OCI-LY1 (cell line): ENCODE results near the gene PTPRN2.

ENCODE experiments used
- H2AFZ ChIP-seq: fragments of 200-600 bp; sonication (generic), shearing (Covaris generic); 2 replicates; pipeline ENCODE4 v1.6.0; 2014; ENCODE audit warnings: antibody characterized with exemption, mild to moderate bottlenecking, low read length
- H3F3A ChIP-seq: fragments of 200-600 bp; sonication (generic), shearing (Covaris generic); 2 replicates; pipeline ENCODE4 v1.6.0; 2014; ENCODE audit warnings: mild to moderate bottlenecking, antibody characterized with exemption, low read length, moderate library complexity; ENCODE audit not compliant: insufficient read depth
- H3K27ac ChIP-seq: fragments of 200-600 bp; sonication (generic); 2 replicates; pipeline ENCODE4 v1.5.1; 2014; ENCODE audit warnings: low read length, mixed run types, mild to moderate bottlenecking, low read depth; ENCODE audit not compliant: poor library complexity, severe bottlenecking
- H3K27me3 ChIP-seq: fragments of 200-600 bp; sonication (generic); 2 replicates; pipeline ENCODE4 v1.6.0; 2014; ENCODE audit warnings: antibody characterized with exemption, mild to moderate bottlenecking, low read length, moderate library complexity; ENCODE audit not compliant: insufficient read depth
- H3K36me3 ChIP-seq: fragments of 200-600 bp; sonication (generic); 2 replicates; pipeline ENCODE4 v1.6.1; 2014; ENCODE audit warnings: mild to moderate bottlenecking, antibody characterized with exemption, low read length, moderate library complexity, mixed read lengths; ENCODE audit not compliant: insufficient read depth
- H3K4me1 ChIP-seq: fragments of 200-600 bp; sonication (generic); 2 replicates; pipeline ENCODE4 v1.5.1; 2014; ENCODE audit warnings: mild to moderate bottlenecking, low read length, moderate library complexity; ENCODE audit not compliant: insufficient read depth, severe bottlenecking
- H3K4me2 ChIP-seq: fragments of 200-600 bp; sonication (generic), shearing (Covaris generic); 2 replicates; pipeline ENCODE4 v1.6.1; 2014; ENCODE audit warnings: low read length
- H3K4me3 ChIP-seq: fragments of 200-600 bp; sonication (generic); 2 replicates; pipeline ENCODE4 v1.5.1; 2014; ENCODE audit warnings: low read length, low read depth, mild to moderate bottlenecking, mixed read lengths; ENCODE audit not compliant: poor library complexity, severe bottlenecking
- H3K79me2 ChIP-seq: fragments of 200-600 bp; shearing (Covaris generic); 2 replicates; pipeline ENCODE4 v1.6.1; 2016; ENCODE audit warnings: mixed run types, low read length, mixed read lengths; ENCODE audit not compliant: insufficient read depth
- H3K9ac ChIP-seq: fragments of 200-600 bp; sonication (generic), shearing (Covaris generic); 2 replicates; pipeline ENCODE4 v1.6.1; 2014; ENCODE audit warnings: mild to moderate bottlenecking, low read length, mixed read lengths
- H3K9me2 ChIP-seq: fragments of 200-600 bp; sonication (generic), shearing (Covaris generic); 2 replicates; pipeline ENCODE4 v1.6.1; 2014; ENCODE audit warnings: low read depth, mild to moderate bottlenecking, low read length, mixed read lengths
- H3K9me3 ChIP-seq: fragments of 200-600 bp; shearing (Covaris generic); 2 replicates; pipeline ENCODE4 v1.6.1; 2014; ENCODE audit warnings: low read length, mixed read lengths
- H4K20me1 ChIP-seq: fragments of 200-600 bp; sonication (generic), shearing (Covaris generic); 2 replicates; pipeline ENCODE4 v1.6.0; 2016; ENCODE audit warnings: mild to moderate bottlenecking, low read length; ENCODE audit not compliant: insufficient read depth
- EZH2 ChIP-seq: fragments of 200-600 bp; sonication (generic), shearing (Covaris generic); IDR thresholded peaks from 2 replicates; pipeline ENCODE4 v1.8.0; 2017; ENCODE audit warnings: borderline replicate concordance, mixed run types, mild to moderate bottlenecking, antibody characterized with exemption, low read length, moderate library complexity, mixed read lengths
- TF ChIP-seq, protein P1 (sequence below): fragments of 200-600 bp; sonication (generic), shearing (Covaris generic); IDR thresholded peaks from 2 replicates; pipeline ENCODE4 v1.5.1; 2017; ENCODE audit warnings: mild to moderate bottlenecking, antibody characterized with exemption, low read length, moderate library complexity, mixed read lengths

The PTPRN2 gene

DNA sequence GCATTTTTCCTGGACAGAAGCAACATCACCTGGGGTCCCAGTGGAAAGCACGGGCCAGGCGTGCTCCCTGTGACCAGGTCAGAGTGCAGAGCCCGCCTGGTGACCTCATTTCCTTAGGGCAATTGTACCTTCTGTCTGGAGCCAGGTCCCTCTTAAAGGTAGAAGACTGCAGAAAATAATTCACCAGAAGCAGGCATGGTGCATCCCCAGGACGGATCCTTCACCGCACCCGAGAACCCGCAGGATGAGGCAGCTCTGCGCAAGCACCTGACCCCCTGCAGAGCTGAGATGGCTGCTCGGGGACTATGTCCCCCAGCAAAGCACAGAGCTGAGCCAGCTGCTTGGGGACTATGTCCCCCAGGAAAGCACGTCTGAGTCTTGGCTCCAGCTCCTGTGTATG, 557.6 kb downstream of the PTPRN2 start:
- H3K9me3 ChIP-seq: no peaks in the 10 kb centered on the region
- H3K4me2 ChIP-seq: no peak overlapping the region
- H3F3A ChIP-seq: no peaks in the 10 kb centered on the region
- no peak for TF ChIP-seq EZH2
- TF ChIP-seq, protein P1, sequence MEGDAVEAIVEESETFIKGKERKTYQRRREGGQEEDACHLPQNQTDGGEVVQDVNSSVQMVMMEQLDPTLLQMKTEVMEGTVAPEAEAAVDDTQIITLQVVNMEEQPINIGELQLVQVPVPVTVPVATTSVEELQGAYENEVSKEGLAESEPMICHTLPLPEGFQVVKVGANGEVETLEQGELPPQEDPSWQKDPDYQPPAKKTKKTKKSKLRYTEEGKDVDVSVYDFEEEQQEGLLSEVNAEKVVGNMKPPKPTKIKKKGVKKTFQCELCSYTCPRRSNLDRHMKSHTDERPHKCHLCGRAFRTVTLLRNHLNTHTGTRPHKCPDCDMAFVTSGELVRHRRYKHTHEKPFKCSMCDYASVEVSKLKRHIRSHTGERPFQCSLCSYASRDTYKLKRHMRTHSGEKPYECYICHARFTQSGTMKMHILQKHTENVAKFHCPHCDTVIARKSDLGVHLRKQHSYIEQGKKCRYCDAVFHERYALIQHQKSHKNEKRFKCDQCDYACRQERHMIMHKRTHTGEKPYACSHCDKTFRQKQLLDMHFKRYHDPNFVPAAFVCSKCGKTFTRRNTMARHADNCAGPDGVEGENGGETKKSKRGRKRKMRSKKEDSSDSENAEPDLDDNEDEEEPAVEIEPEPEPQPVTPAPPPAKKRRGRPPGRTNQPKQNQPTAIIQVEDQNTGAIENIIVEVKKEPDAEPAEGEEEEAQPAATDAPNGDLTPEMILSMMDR: no peak
- no peaks in the 10 kb centered on the region for H3K9me2 ChIP-seq
- no peak overlapping the region for H3K27ac ChIP-seq
- no peaks in the 10 kb centered on the region for H3K79me2 ChIP-seq
- no peak overlapping the region for H3K9ac ChIP-seq
- no peaks in the 10 kb centered on the region for H3K36me3 ChIP-seq
- H3K4me3 ChIP-seq: no peak overlapping the region
- H3K4me1 ChIP-seq: no peaks in the 10 kb centered on the region
- H4K20me1 ChIP-seq: no peaks in the 10 kb centered on the region
- peaks cover 4% of the 10 kb centered on the region; the same call in 1 of the 2 replicates for H3K27me3 ChIP-seq
- H2AFZ ChIP-seq: no peak overlapping the region

DNA sequence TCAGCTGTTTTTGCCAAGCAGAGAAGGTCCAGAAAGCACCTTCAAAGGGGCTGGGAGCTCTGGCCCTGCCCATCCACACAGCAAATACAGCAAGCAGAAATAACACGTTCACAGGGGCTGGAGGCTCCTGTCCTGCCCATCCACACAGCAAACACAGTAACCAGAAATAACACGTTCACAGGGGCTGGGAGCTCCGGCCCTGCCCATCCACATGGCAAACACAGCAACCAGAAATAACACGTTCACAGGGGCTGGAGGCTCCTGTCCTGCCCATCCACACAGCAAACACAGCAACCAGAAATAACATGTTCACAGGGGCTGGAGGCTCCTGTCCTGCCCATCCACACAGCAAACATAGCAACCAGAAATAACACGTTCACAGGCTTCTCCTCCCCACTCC, 558.1 kb downstream of the PTPRN2 start:
- Histone ChIP-seq H3K4me3 (no peak overlapping the region), H3K9me3 (no peaks in the 10 kb centered on the region), H3K27ac (no peak overlapping the region), H3K9ac (no peak overlapping the region), H3K36me3 (no peaks in the 10 kb centered on the region), H4K20me1 (no peaks in the 10 kb centered on the region), H3F3A (no peaks in the 10 kb centered on the region), H3K79me2 (no peaks in the 10 kb centered on the region), H3K9me2 (no peaks in the 10 kb centered on the region), H2AFZ (no peak overlapping the region), H3K27me3 (peaks cover 4% of the 10 kb centered on the region; the same call in 1 of the 2 replicates), H3K4me2 (no peak overlapping the region), H3K4me1 (no peaks in the 10 kb centered on the region)
- no peak for TF ChIP-seq EZH2
- TF ChIP-seq, protein P1: no peak

DNA sequence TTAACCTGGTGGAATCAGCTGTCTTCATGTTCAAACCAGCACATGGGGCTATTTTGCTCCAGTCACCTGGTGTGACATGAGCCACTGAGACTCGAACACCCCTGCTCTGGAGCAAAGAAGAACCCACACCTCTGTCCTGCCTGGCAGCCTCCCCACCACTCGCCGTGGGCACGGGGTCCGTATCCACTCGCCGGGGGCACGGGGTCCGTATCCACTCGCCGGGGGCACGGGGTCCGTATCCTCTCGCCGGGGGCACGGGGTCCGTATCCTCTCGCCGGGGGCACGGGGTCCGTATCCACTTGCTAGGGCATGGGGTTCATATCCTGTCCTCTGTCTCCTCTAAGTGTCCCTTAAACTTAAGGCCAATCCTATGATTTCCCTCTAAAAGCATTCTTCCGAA, 558.7 kb downstream of the PTPRN2 start:
- Histone ChIP-seq H3F3A (no peaks in the 10 kb centered on the region), H3K27ac (no peak overlapping the region), H3K4me2 (no peak overlapping the region), H3K9ac (no peak overlapping the region), H3K36me3 (no peaks in the 10 kb centered on the region), H3K9me2 (no peaks in the 10 kb centered on the region), H3K9me3 (no peaks in the 10 kb centered on the region), H3K27me3 (peaks cover 4% of the 10 kb centered on the region; the same call in 1 of the 2 replicates), H2AFZ (no peak overlapping the region), H4K20me1 (no peaks in the 10 kb centered on the region), H3K4me3 (no peak overlapping the region), H3K79me2 (no peaks in the 10 kb centered on the region), H3K4me1 (no peaks in the 10 kb centered on the region)
- TF ChIP-seq, protein P1: no peak
- no peak for TF ChIP-seq EZH2
